GM12872 (cell line): ENCODE results near the gene ITGBL1.

Experiments used
- TF ChIP-seq, protein P1 (sequence below): IDR thresholded peaks from 3 replicates; pipeline ENCODE4 v1.5.1; 2011; ENCODE audit warnings: low read depth, mild to moderate bottlenecking, low read length, moderate library complexity; ENCODE audit not compliant: insufficient read depth

ITGBL1 gene

DNA sequence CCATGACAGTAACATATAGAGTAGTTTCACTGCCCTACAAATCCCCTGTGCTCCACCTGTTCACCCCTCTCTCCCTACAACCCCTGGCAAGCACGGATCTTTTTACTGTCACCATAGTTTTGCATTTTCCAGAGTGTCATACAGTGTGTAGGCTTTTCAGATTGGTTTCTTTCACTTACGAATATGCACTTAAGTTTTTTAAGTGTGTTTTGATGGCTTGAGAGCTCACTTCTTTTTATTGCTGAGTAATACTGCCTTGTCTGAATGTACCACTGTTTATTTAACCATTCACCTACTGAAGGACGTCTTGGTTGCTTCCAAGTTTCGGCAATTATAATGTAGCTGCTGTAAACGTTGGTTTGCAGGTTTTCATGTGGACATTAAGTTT lies 175.1 kb downstream of the ITGBL1 start:
- TF ChIP-seq, protein P1, sequence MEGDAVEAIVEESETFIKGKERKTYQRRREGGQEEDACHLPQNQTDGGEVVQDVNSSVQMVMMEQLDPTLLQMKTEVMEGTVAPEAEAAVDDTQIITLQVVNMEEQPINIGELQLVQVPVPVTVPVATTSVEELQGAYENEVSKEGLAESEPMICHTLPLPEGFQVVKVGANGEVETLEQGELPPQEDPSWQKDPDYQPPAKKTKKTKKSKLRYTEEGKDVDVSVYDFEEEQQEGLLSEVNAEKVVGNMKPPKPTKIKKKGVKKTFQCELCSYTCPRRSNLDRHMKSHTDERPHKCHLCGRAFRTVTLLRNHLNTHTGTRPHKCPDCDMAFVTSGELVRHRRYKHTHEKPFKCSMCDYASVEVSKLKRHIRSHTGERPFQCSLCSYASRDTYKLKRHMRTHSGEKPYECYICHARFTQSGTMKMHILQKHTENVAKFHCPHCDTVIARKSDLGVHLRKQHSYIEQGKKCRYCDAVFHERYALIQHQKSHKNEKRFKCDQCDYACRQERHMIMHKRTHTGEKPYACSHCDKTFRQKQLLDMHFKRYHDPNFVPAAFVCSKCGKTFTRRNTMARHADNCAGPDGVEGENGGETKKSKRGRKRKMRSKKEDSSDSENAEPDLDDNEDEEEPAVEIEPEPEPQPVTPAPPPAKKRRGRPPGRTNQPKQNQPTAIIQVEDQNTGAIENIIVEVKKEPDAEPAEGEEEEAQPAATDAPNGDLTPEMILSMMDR: no peak

DNA sequence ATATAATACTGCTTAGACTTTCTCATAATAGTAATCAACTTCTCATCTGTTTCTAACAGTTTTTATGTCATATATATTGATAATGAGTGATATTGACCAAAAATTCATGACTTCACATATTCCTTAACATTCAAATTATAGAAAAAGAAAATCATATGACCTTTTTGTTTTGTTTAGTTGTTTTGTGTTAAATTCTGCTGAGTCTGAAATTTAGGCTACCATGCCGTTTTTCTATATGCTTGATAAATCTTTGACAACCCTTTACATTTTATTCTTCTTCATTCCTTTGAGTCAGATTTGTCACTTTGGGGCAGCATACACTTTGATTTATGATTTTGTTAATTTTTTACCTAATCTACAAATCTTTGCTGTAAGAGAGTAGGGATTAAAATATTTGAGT lies 176.4 kb downstream of the ITGBL1 start:
- TF ChIP-seq, protein P1: no peak

DNA sequence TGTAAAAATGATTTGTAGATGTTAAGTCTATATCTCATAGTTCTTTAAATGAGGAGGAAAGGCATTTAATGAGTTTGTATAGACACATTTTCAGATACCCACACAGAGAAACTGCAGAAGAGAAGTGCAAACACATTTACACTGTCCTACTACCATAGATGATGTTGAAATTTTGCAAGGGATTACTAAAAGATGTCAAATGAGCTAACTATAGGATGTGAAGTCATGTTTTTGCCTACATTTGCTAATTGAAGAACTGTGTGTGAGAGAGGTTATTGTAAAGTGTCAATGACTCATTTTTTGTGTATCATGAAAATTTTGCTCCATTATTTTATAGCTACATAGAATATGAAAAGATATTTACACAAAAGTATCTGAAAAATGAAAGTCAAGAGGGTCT lies 178.9 kb downstream of the ITGBL1 start:
- TF ChIP-seq, protein P1: no peak

DNA sequence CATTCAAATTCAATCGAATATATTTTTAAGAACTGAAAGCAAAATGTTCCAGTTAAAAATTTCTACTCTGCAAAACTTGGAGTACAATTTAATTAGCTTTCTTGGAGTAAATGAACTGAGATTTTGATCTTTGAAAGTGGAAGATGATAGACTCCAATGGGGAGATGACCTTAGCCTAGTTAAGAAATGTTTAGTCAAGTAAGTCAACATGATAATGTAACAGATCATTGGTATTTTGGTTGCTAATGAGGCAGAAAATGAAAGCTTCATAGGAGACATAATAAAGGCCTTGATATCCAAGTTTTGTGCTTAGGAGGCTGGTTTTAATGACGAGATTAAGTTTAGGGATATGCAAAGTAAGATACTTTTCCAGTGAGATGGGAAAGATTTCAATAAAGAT lies 181.7 kb downstream of the ITGBL1 start:
- TF ChIP-seq, protein P1: no peak

DNA sequence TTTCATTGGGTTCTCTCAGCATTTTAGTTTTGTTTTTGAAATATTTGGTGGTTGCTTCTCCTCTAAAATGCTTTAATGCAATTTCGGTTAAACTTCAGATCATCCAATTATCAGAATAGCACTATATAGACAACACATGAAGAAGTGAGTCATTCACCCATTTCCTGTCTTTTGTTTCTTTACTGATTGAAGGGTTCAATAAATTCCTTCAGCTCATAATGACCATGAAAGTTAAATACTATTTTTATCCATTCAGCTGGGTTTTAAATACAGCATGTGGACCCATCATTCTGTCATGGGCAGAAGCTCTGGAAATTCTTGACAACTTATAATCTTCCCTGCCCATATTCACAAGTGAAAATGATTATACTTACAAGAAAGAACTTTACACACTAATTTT lies 187.2 kb downstream of the ITGBL1 start:
- TF ChIP-seq, protein P1: no peak

DNA sequence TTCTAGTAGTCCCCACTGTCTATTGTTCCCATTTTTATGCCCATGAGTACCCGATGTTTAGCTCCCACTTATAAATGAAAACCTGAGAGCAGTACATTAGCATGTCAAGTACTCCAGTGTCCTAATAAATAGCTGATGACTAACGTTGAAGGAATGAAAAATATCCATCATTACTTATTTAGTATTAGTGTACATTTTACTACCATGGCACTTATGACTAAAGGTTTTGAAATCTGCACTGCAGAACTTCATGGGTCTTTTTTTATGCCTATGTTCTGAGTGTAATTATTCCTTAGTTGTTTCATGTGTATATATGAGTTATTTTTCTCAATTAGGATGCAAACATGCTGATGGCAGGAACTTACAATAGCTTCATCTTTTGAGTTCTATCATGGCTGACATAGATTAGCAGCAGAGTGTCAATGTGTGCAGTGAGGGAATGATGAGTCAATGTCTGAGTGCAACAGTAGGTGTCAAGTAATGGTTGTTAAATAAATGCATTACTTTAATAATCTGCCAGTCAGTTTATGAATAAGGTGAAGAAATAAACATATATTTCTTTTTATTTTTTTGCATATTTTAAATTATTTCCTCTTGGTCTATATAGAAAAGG lies 188.4 kb downstream of the ITGBL1 start:
- TF ChIP-seq, protein P1: no peak

DNA sequence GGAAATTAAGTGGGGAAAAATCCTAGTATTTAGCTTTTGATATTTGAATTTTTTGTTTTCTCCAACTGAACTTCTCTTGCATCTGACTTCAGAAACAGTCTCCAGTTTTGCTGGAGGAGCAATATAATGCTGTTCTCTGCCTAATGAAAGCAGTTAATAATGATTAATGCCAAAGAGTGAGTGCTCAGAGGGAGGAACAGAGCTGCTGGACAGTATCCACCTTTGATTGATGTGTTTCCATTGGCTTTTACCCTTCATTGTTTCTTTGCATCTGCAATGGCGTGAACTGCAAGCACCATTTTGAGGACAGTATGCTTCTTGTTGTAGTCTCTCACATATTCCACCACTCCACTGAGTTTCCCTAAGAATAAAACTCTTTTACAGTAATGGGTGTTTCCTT lies 193.4 kb downstream of the ITGBL1 start:
- TF ChIP-seq, protein P1: no peak
